ENCODE measurements around the gene SLC17A5.
A peak's percentile ranks its signal among the peaks of the same experiment; 100 is the strongest.
"Not testable (repeated sequence)": the region's sequence is repeated elsewhere in the genome, so short reads cannot be mapped to it uniquely, and the experiment has no call there.

The SLC17A5 gene

GRCh38 chr6:73558624-73559398 lies 95.0 kb downstream of the SLC17A5 start:
- no peak for DNase-seq (ENCODE audit: low read depth)
- H3K4me3 ChIP-seq (ENCODE audit: control insufficient read depth, low read depth, low read length): no peak overlapping the region
- TF ChIP-seq, protein P1, sequence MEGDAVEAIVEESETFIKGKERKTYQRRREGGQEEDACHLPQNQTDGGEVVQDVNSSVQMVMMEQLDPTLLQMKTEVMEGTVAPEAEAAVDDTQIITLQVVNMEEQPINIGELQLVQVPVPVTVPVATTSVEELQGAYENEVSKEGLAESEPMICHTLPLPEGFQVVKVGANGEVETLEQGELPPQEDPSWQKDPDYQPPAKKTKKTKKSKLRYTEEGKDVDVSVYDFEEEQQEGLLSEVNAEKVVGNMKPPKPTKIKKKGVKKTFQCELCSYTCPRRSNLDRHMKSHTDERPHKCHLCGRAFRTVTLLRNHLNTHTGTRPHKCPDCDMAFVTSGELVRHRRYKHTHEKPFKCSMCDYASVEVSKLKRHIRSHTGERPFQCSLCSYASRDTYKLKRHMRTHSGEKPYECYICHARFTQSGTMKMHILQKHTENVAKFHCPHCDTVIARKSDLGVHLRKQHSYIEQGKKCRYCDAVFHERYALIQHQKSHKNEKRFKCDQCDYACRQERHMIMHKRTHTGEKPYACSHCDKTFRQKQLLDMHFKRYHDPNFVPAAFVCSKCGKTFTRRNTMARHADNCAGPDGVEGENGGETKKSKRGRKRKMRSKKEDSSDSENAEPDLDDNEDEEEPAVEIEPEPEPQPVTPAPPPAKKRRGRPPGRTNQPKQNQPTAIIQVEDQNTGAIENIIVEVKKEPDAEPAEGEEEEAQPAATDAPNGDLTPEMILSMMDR (conservative IDR thresholded peaks at IDR 0.05; ENCODE audit: control insufficient read depth, insufficient read depth, low read depth, low read length): no peak

- H3K4me3 ChIP-seq (ENCODE audit: control insufficient read depth, low read depth, low read length): no peak overlapping the region
- DNase-seq (ENCODE audit: low read depth): no peak
- TF ChIP-seq, protein P1 (conservative IDR thresholded peaks at IDR 0.05; ENCODE audit: control insufficient read depth, insufficient read depth, low read depth, low read length): no peak
Measured at GRCh38 chr6:73556836-73557235, 97.0 kb downstream of the SLC17A5 start.

- H3K4me3 ChIP-seq (ENCODE audit: control insufficient read depth, low read depth, low read length); DNase-seq (ENCODE audit: low read depth): not testable (repeated sequence)
Measured at GRCh38 chr6:73555380-73555949, 98.3 kb downstream of the SLC17A5 start.

GRCh38 chr6:73551115-73551514 lies 102.7 kb downstream of the SLC17A5 start:
- H3K4me3 ChIP-seq (ENCODE audit: control insufficient read depth, low read depth, low read length); DNase-seq (ENCODE audit: low read depth): not testable (repeated sequence)

DNA sequence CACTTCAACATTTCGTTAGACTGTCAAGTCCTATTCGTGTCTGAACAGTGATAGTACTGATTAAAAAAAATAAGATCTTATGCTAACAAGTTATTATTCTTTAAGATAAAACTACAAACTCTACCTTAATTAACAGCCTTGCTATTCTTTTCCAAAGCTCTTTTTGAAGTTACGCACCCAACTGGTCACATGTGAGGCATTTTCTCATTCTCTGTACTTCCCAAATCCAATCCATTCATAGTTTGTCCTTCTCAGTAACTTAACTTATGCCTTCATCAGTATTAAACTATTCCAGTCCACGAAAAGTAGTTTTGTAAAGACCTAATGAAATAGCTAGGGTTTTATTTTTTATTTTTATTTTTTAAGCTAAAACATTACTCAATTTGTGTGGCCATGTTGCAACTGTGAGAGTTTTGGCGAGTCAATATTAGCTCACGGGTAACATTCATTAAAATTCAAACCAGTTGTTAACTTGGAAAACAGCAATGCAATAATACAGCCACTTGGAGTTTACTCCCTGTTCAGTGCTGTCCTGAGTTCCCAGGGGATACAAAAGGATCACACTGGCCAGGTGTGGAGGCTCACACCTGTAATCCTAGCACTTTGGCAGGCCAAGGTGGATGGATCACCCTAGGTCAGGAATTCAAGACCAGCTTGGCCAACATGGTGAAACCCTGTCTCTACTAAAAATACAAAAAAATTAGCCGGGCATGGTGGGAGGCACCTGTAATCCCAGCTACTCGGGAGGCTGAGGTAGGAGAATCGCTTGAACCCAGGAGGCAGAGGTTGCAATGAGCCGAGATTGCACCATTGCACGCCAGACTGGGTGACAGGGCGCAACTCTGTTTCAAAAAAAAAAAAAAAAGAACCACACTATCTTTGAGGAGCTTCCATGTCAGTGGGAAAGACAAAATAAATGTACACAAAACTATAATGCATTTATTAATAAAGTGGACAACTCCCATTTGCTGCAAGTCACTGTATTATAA lies 105.0 kb downstream of the SLC17A5 start:
- TF ChIP-seq, protein P1 (conservative IDR thresholded peaks at IDR 0.05; ENCODE audit: control insufficient read depth, insufficient read depth, low read depth, low read length): no peak
- DNase-seq (ENCODE audit: low read depth): peak; percentile 2
- H3K4me3 ChIP-seq (ENCODE audit: control insufficient read depth, low read depth, low read length): no peak overlapping the region

- no peak for DNase-seq (ENCODE audit: low read depth)
- no peak overlapping the region for H3K4me3 ChIP-seq (ENCODE audit: control insufficient read depth, low read depth, low read length)
- TF ChIP-seq, protein P1 (conservative IDR thresholded peaks at IDR 0.05; ENCODE audit: control insufficient read depth, insufficient read depth, low read depth, low read length): no peak
Measured at GRCh38 chr6:73547036-73547435, 106.8 kb downstream of the SLC17A5 start.

All from fibroblast of mammary gland (primary cell).